Measurements from ENCODE around the gene PDLIM7. TPM values are rescaled to one million over a fixed set of nuclear protein-coding genes. Genes with fewer than 3 reads are reported as not detected.

The PDLIM7 gene
- total RNA-seq, 2 experiments from 2014 or later = 38.8 to 58.0 TPM

DNA sequence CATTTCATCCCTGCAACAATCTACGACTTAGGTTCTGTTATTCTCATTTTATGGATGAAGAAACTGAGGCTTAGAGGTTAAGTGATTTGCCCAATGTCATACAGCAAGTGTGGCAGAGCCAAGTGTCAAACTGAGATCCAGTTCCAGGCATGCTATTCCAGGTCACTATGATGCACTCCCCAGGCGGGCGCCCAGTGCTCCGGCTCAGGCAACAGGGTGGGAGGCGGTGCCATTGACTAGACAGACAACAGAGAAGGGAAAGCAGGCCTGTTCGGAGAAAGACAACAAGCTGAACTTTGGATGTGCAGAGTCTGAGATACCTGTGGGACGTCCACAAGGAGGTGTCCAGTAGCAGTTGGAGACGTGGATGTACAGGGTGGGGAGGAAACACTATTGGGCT lies 30.2 kb upstream of the PDLIM7 start:
- H2AFZ ChIP-seq (ENCODE audit: low read length) = no peak overlapping the region
- H3K79me2 ChIP-seq (ENCODE audit: insufficient read depth, low read depth, low read length) = no peaks in the 10 kb centered on the region
- H3K9me3 ChIP-seq (ENCODE audit: low read length) = no peaks in the 10 kb centered on the region
- CTCF ChIA-PET (ENCODE audit: unreplicated experiment) = interaction anchor here (0.6 kb wide), 1 partner anchor 222 kb away, joined by 3 read pairs; no protein-coding TSS in a partner anchor
- no peak overlapping the region for H3K4me2 ChIP-seq (ENCODE audit: low read length)
- POLR2A ChIA-PET = no interaction called here
- H4K20me1 ChIP-seq (ENCODE audit: insufficient read depth, low read length) = no peaks in the 10 kb centered on the region
- no peak overlapping the region for H3K27ac ChIP-seq (ENCODE audit: low read depth, low read length, poor library complexity, severe bottlenecking)
- no peaks in the 10 kb centered on the region for H3K9me2 ChIP-seq (ENCODE audit: insufficient read depth, low read length)
- no TSS peak for BruUV-seq (replicated peaks)
- intact Hi-C loops (cut with micrococcal nuclease; ENCODE audit: unreplicated experiment) = no loop called here
- no peak overlapping the region for H3K4me3 ChIP-seq (ENCODE audit: low read depth, low read length, poor library complexity, severe bottlenecking)
- H3K36me3 ChIP-seq (ENCODE audit: insufficient read depth, low read length) = peaks cover 85% of the 10 kb centered on the region
- no peak for DNase-seq (ENCODE audit: low spot score)
- H3K4me1 ChIP-seq (ENCODE audit: insufficient read depth, low read length, poor library complexity, severe bottlenecking) = no peaks in the 10 kb centered on the region
- TF ChIP-seq CTCF (conservative IDR thresholded peaks at IDR 0.05; ENCODE audit: low read length) (no peak), EZH2phosphoT487 (IDR thresholded peaks at IDR 0.05; ENCODE audit: borderline replicate concordance, low read depth, low read length) (no peak)

- Histone ChIP-seq H3K4me2 (ENCODE audit: low read length) (no peak overlapping the region), H2AFZ (ENCODE audit: low read length) (no peak overlapping the region), H3K4me3 (ENCODE audit: low read depth, low read length, poor library complexity, severe bottlenecking) (no peak overlapping the region), H3K4me1 (ENCODE audit: insufficient read depth, low read length, poor library complexity, severe bottlenecking) (no peaks in the 10 kb centered on the region), H3K9me2 (ENCODE audit: insufficient read depth, low read length) (no peaks in the 10 kb centered on the region), H3K27ac (ENCODE audit: low read depth, low read length, poor library complexity, severe bottlenecking) (no peak overlapping the region), H3K79me2 (ENCODE audit: insufficient read depth, low read depth, low read length) (no peaks in the 10 kb centered on the region), H3K9me3 (ENCODE audit: low read length) (no peaks in the 10 kb centered on the region), H4K20me1 (ENCODE audit: insufficient read depth, low read length) (no peaks in the 10 kb centered on the region), H3K36me3 (ENCODE audit: insufficient read depth, low read length) (peaks cover 82% of the 10 kb centered on the region)
- TF ChIP-seq EZH2phosphoT487 (IDR thresholded peaks at IDR 0.05; ENCODE audit: borderline replicate concordance, low read depth, low read length) = no peak
- no peak for TF ChIP-seq CTCF (conservative IDR thresholded peaks at IDR 0.05; ENCODE audit: low read length)
- DNase-seq (ENCODE audit: low spot score) = no peak
- ChIA-PET CTCF (ENCODE audit: unreplicated experiment) (no interaction called here), POLR2A (no interaction called here)
- intact Hi-C loops (cut with micrococcal nuclease; ENCODE audit: unreplicated experiment) = no loop called here
- BruUV-seq (replicated peaks) = no TSS peak
These were observed 29.4 kb upstream of the PDLIM7 start for GRCh38 chr5:177526791-177527190.

- Histone ChIP-seq H3K27ac (ENCODE audit: low read depth, low read length, poor library complexity, severe bottlenecking) (no peak overlapping the region), H3K9me2 (ENCODE audit: insufficient read depth, low read length) (no peaks in the 10 kb centered on the region), H3K79me2 (ENCODE audit: insufficient read depth, low read depth, low read length) (no peaks in the 10 kb centered on the region), H3K9me3 (ENCODE audit: low read length) (no peaks in the 10 kb centered on the region), H3K4me1 (ENCODE audit: insufficient read depth, low read length, poor library complexity, severe bottlenecking) (peaks cover 6% of the 10 kb centered on the region), H4K20me1 (ENCODE audit: insufficient read depth, low read length) (no peaks in the 10 kb centered on the region), H3K36me3 (ENCODE audit: insufficient read depth, low read length) (peaks cover 83% of the 10 kb centered on the region), H2AFZ (ENCODE audit: low read length) (no peak overlapping the region), H3K4me2 (ENCODE audit: low read length) (no peak overlapping the region), H3K4me3 (ENCODE audit: low read depth, low read length, poor library complexity, severe bottlenecking) (no peak overlapping the region)
- ChIA-PET POLR2A (no interaction called here), CTCF (ENCODE audit: unreplicated experiment) (no interaction called here)
- no peak for TF ChIP-seq CTCF (conservative IDR thresholded peaks at IDR 0.05; ENCODE audit: low read length)
- TF ChIP-seq EZH2phosphoT487 (IDR thresholded peaks at IDR 0.05; ENCODE audit: borderline replicate concordance, low read depth, low read length) = no peak
- BruUV-seq (replicated peaks) = no TSS peak
- intact Hi-C loops (cut with micrococcal nuclease; ENCODE audit: unreplicated experiment) = no loop called here
- no peak for DNase-seq (ENCODE audit: low spot score)
These were observed 28.8 kb upstream of the PDLIM7 start for GRCh38 chr5:177526191-177526590.

All from OCI-LY7 (cell line).